ENCODE data around the gene KCNT2.

GRCh38 chr1:196427976-196428734 is 180.1 kb downstream of the KCNT2 start:
- TF ChIP-seq CTCF (IDR thresholded peaks at IDR 0.05 in 4 of 5, conservative IDR thresholded peaks at IDR 0.05 in 1 of 5), result no peak
- TF ChIP-seq POLR2A (IDR thresholded peaks at IDR 0.05), result no peak

All from gastrocnemius medialis (tissue), 4 donors.